NOMO-1 treated with dmso at 0.1 percent for 144 hours (cell line): ENCODE data around the gene NRG4.
A peak's percentile ranks its signal among the peaks of the same experiment; 100 is the strongest.
"Not testable (repeated sequence)": the region's sequence is repeated elsewhere in the genome, so short reads cannot be mapped to it uniquely, and the experiment has no call there.

Experiments
- DNase-seq: peaks from one replicate; lab custom pipeline; 2025; ENCODE audit not compliant: unreplicated experiment; lab: John Stamatoyannopoulos, UW

Gene NRG4

DNA sequence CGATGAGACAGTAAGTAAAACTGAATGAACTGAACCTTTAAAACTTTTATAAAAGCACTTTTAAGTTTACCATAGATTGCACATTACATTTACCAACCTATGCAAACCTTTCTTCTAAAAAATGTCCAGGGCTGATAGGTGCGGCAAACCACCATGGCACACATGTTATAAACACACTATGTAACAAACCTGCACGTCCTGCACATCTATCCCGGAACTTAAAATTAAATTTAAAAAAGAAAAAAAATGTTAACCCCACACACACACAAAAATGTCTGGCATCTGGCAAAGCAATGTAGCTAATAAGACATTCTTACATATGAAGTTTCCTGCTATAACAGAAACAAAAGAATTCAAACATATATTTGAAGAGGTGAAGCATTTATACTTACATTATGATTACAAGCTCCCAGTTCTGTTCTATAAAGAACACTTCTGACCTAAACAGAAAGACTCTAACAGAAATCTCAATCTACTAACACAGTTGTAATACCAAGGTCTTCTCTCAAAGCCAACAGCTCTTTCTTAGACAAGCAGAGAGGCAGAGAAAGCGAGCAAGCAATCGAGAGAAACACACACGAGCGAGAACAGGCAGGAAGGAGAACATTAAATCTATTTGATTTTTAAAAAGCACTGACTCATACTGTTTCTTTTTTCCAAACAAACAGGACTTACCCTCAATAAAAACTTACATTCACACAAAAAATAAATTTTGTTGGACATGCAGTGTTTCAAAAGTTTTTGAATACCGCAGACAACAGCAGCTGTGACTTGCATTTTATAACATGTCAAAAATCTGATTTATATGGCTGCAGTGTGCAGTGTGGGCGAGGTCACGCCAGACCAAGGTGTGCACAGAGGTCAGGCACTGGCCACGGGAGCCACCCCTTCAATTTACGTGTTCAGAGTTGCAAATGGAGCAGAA lies at the start of gene NRG4:
NRG4 (minus strand) TSS at position 798 of the 925 bp plus-strand sequence. CDS start 1,194 bp downstream, outside the sequence.
- DNase-seq, result peak; percentile 59

DNA sequence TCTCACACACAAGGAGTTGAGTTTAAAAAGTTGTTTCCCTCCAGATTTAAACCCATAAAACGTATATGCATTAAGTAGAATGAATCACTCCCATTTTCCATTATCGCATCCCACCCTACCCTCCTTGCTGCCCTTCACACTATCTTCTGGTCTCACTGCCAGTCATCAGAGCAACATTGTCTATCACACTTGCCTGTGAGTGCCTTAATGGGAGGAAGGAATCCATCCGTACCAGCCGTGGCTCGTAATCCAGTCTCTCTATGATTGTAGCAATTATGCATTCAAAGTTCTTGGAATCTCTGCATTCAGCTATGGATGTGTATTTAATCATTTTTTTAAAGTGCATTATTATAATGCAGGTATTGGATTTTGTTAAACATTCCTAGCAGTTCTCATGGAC lies 49.5 kb upstream of the NRG4 start:
- DNase-seq, result no peak

GRCh38 chr15:76060118-76060989 lies 48.1 kb upstream of the NRG4 start:
- no peak for DNase-seq

DNA sequence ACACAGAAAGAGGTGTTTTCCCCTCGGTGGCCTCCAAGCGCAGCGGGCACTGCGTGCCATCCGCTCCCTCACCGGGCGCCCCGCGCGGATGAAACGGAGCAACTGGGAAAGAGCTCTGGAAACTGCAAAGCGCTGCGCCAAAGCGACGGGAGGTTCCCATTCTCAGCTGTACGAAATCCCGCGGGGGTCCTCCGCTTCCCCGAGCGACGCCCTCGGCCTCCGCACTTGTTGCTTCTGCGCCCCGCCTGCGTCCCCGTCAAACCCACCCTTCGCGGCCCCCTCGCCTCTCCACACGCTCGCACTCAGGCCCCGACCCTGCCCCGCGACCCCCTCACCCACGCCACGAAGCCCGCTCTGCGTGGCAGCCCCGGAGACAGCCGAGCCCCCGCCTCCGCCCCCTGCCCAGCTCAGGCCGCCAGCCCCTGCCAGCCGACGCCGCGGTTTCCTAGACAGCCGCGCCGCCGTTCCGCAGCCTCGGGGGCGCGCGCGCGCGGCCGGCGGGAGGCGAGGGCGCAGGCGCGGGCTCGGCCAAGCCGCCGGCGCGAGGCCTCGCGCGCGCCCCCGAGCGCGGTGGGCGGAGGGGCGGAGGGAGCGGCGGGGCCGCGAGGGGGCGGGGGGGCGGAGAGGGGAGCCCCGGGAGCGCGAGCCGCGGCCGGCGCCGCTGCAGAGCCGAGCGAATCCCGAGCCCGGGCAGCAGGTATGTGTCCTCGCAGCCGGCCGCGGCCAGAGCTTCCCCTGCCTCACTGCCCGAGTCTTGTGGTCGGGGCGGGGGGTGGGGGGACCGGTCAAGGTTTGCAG lies 47.3 kb upstream of the NRG4 start, which contains the start of gene TMEM266:
TMEM266 (plus strand) TSS at position 666 of the 798 bp plus-strand sequence. CDS start 74,279 bp downstream, outside the sequence.
- DNase-seq, result no peak

- DNase-seq, result peak; percentile 20
These were observed 46.6 kb upstream of the NRG4 start for GRCh38 chr15:76058714-76059319.

GRCh38 chr15:76057332-76058000 lies 45.2 kb upstream of the NRG4 start:
- DNase-seq, result no peak

DNA sequence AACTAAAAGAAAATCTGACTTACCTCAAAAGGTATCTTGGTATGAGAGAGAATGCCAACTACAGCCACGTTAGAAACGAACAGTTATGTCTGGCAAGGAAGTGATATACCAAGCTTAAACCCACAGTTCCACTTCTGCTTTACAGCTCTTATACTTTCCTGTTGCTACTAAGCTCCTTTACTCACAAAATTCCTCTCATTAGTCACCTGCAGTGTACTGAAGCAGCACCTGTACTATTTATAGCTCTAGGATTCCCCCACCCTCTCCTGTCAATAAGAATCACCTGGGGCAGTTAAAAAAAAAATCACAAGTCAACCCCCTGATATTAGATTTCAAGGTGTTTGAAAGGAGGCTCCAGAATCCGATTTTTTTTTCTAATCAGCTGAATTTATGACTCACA lies 44.7 kb upstream of the NRG4 start:
- peak; percentile 46 for DNase-seq

- DNase-seq, result not testable (repeated sequence)
These were observed 42.0 kb upstream of the NRG4 start for GRCh38 chr15:76054201-76054600.

DNA sequence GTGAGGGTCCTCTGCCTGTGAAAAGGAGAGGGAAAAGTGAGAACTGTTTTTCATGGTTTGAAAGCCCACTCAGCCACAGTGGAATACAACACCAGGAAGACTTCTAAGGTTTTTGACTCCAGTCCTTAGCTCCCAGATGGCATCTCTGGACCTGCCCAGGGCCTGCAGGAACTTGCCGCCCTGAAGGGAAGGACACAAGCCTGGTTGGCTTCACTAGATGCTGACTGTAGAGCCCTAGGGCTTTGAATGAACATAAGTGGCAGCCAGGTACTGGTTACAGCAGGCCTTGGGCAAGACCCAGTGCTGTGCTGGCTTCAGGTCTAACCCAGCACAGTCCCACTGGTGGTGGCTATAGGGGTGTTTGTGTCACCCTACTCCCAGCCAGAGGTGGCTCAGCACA lies 26.3 kb upstream of the NRG4 start:
- no peak for DNase-seq

- DNase-seq, result no peak
These were observed 23.4 kb upstream of the NRG4 start for GRCh38 chr15:76035593-76035992.

- DNase-seq, result no peak
These were observed 21.9 kb upstream of the NRG4 start for GRCh38 chr15:76034111-76034510.

DNA sequence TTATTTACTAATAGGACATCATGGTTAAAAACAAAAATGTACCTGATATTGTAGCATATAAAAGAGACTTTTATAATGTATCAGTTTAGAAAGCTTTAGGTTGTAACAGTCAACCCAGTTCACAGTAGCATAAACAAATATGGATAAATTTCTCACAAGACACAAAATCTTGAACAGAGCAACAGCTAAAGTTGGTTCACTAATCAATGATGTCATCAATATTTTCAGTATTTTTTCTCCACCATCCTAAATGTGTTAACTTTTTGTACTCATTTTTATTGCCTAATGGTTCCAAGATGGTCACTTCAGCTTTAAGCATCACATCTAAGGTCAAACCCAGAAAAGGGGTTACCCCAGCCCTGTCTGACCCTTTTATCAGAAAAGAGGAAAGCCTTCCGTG lies 21.2 kb upstream of the NRG4 start:
- no peak for DNase-seq

GRCh38 chr15:76032046-76032445 lies 19.8 kb upstream of the NRG4 start:
- DNase-seq, result no peak

GRCh38 chr15:76024021-76024768 lies 12.0 kb upstream of the NRG4 start:
- no peak for DNase-seq

DNA sequence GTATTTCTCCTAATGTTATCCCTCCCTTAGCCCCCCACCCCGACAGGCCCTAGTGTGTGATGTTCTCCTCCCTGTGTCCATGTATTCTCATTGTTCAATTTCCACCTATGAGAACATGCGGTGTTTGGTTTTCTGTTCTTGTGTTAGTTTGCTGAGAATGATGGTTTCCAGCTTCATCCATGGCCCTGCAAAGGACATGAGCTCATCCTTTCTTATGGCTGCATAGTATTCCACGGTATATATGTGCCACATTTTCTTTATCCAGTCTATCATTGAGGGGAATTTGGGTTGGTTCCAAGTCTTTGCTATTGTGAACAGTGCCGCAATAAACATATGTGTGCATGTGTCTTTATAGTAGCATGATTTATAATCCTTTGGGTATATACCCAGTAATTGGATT lies 1.2 kb upstream of the NRG4 start:
- DNase-seq, result not testable (repeated sequence)

DNA sequence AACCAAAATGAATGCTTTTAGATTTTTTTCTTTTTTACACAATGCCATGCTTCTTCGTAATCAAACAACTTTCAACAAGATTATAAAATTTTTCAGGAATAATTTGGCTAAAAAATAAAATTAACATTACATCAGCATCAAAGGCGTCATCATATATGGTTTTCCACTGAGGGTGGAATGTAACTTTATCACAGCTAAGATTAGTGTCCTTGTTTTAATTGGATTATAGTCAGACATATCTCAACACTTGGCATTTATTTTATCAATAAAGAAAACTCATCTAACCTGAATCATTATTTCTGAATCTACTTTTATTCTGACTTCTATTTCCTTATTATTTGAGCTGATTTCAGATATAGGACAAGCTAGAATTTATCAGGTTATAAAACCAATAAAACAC lies 1.6 kb downstream of the NRG4 start:
- no peak for DNase-seq

DNA sequence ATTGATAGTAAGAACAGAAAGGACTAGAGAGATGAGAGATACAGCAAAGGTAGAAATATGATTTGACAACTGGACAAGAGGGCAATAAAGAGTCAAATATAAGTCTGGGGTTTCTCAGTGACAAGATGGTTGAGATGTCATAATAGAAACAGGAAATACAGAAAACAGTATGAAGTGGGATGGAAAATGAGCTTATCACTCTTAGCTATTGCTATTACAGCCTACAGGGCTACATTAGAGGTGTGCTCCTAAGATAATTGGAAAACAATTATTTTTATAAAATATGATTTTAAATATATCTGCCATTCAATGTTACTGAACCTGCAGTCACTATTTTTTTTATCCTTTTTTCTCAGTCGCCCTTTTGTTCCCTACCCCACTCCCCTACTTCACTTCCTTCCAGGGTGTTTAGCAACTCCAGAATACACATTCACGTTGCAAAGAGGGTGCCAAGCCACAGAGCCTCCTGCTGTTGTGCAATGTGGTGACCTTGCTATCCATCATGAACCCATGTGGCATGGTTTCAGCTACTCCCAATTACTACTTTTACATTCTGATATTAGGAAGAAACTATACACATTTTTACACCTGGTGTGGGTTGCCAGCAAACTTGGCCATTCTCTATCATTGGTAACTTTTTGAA lies 6.0 kb downstream of the NRG4 start:
- DNase-seq, result peak; percentile 76

- no peak for DNase-seq
These were observed 8.9 kb downstream of the NRG4 start for GRCh38 chr15:76003364-76003763.

DNA sequence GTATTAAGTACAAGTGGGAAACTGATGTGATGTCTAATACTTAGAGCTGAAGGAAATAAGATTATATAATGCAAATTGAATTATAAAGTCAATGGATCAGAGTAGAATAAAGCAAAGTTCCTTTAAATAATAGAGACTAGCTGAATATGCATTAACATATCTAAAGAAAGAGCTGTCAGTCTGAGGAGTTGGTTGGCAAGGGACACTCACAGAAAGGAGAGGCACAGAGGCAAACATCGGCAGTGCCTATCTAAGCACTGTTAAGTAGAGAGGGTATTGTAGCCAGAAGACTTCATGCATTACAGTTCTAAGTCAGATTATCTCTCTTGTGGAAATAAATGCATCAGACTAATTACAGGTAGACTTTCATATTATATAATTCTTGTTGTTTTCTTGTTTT lies 16.6 kb downstream of the NRG4 start:
- no peak for DNase-seq
